ENCODE data around the gene TMC5. TPM values are rescaled to one million over a fixed set of nuclear protein-coding genes. Genes with fewer than 3 reads are reported as not detected.

Gene TMC5
- total and polyA plus RNA-seq, 2 of the 8 experiments (the other 6 are each of a cell fraction or from before 2014, with no cell fraction given) = 1.6 to 1.8 TPM

- TF ChIP-seq CHD7 (IDR thresholded peaks at IDR 0.05; ENCODE audit: insufficient replicate concordance, low read length) = no peak
- TF ChIP-seq KDM5A (IDR thresholded peaks at IDR 0.05; ENCODE audit: low read length) = no peak
- TF ChIP-seq EGR1 (IDR thresholded peaks at IDR 0.05; ENCODE audit: borderline replicate concordance, low read depth, low read length) = no peak
- no peak for TF ChIP-seq POLR2AphosphoS5 (IDR thresholded peaks at IDR 0.05; ENCODE audit: low read depth, low read length)
- TF ChIP-seq MAFK (IDR thresholded peaks at IDR 0.05; ENCODE audit: low read depth, low read length) = no peak
- TF ChIP-seq TAF1 (IDR thresholded peaks at IDR 0.05; ENCODE audit: low read depth, low read length) = no peak
- no peak for TF ChIP-seq KDM4A (IDR thresholded peaks at IDR 0.05; ENCODE audit: low read depth, low read length, severe bottlenecking)
- no peak for TF ChIP-seq USF2 (IDR thresholded peaks at IDR 0.05; ENCODE audit: low read length)
- TF ChIP-seq RBBP5 (IDR thresholded peaks at IDR 0.05; ENCODE audit: borderline replicate concordance, low read depth, low read length) = no peak
- no peak for TF ChIP-seq TEAD4 (IDR thresholded peaks at IDR 0.05; ENCODE audit: low read depth, low read length)
Measured at GRCh38 chr16:19540241-19540970, 122.7 kb downstream of the TMC5 start (continued).
